ENCODE results near the gene NOL12.

GRCh38 chr22:37669586-37669985 is 16.6 kb upstream of the NOL12 start:
- TF ChIP-seq CTCF (IDR thresholded peaks at IDR 0.05; ENCODE audit: insufficient read depth, low read length): no peak
- no peak for TF ChIP-seq REST (IDR thresholded peaks at IDR 0.05; ENCODE audit: insufficient replicate concordance, low read depth)
